Measurements from ENCODE around the gene C14orf132. TPM values are rescaled to one million over a fixed set of nuclear protein-coding genes. Genes with fewer than 3 reads are reported as not detected.

C14orf132 gene
- polyA plus RNA-seq, 1 donor (not counting 4 experiments of a cell fraction or from before 2014, with no cell fraction given) = 1.3 TPM

GRCh38 chr14:96054661-96055060 lies 15.5 kb downstream of the C14orf132 start:
- dilution Hi-C loops (cut with MboI; ENCODE audit: extremely low pct_ligation_motif_present, low sequenced_read_pairs) = no loop called here
- TF ChIP-seq CTCF (optimal IDR thresholded peaks at IDR 0.05 in 1 of 3, IDR thresholded peaks at IDR 0.05 in 1 of 3, conservative IDR thresholded peaks at IDR 0.05 in 1 of 3; ENCODE audit: extremely low read depth in 1 of 3, insufficient read depth in 2 of 3, low read length in 3 of 3) (no peak), EZH2 (IDR thresholded peaks at IDR 0.05; ENCODE audit: low read length) (no peak)
- Histone ChIP-seq H3K4me3 (ENCODE audit: control insufficient read depth in 2 of 3, extremely low read depth in 1 of 3, insufficient read depth in 2 of 3, low read depth in 1 of 3, low read length in 3 of 3) (no peak overlapping the region), H3K27me3 (ENCODE audit: control insufficient read depth, extremely low read depth, insufficient read depth, low read length) (no peaks in the 10 kb centered on the region), H4K20me1 (ENCODE audit: control insufficient read depth, extremely low read depth, insufficient read depth, low read length) (peaks cover 6% of the 10 kb centered on the region), H3K79me2 (ENCODE audit: control insufficient read depth, insufficient read depth, low read length) (no peaks in the 10 kb centered on the region), H2AFZ (ENCODE audit: control insufficient read depth, low read length) (no peak overlapping the region), H3K4me1 (ENCODE audit: control insufficient read depth, extremely low read depth, insufficient read depth, low read length) (no peaks in the 10 kb centered on the region), H3K4me2 (ENCODE audit: control insufficient read depth, extremely low read depth, insufficient read depth, low read depth, low read length) (no peak overlapping the region), H3K9me1 (ENCODE audit: control insufficient read depth, extremely low read depth, insufficient read depth, low read length) (no peaks in the 10 kb centered on the region), H3K36me3 (ENCODE audit: control insufficient read depth in 2 of 2, extremely low read depth in 1 of 2, insufficient read depth in 2 of 2, low read length in 2 of 2) (no peaks in the 10 kb centered on the region), H3K27ac (ENCODE audit: control insufficient read depth, insufficient read depth, low read length) (no peak overlapping the region), H3K9ac (ENCODE audit: control insufficient read depth, extremely low read depth, insufficient read depth, low read length) (no peak overlapping the region), H3K9me3 (ENCODE audit: control insufficient read depth, low read depth, low read length) (no peaks in the 10 kb centered on the region)
- FAIRE-seq = no peak
- DNase-seq (ENCODE audit: low read depth, low spot score) = no peak

GRCh38 chr14:96055065-96055752 lies 16.0 kb downstream of the C14orf132 start:
- Histone ChIP-seq H3K9ac (ENCODE audit: control insufficient read depth, extremely low read depth, insufficient read depth, low read length) (no peak overlapping the region), H3K9me3 (ENCODE audit: control insufficient read depth, low read depth, low read length) (no peaks in the 10 kb centered on the region), H4K20me1 (ENCODE audit: control insufficient read depth, extremely low read depth, insufficient read depth, low read length) (peaks cover 6% of the 10 kb centered on the region), H3K4me2 (ENCODE audit: control insufficient read depth, extremely low read depth, insufficient read depth, low read depth, low read length) (no peak overlapping the region), H3K27ac (ENCODE audit: control insufficient read depth, insufficient read depth, low read length) (no peak overlapping the region), H3K4me1 (ENCODE audit: control insufficient read depth, extremely low read depth, insufficient read depth, low read length) (no peaks in the 10 kb centered on the region), H3K27me3 (ENCODE audit: control insufficient read depth, extremely low read depth, insufficient read depth, low read length) (no peaks in the 10 kb centered on the region), H3K79me2 (ENCODE audit: control insufficient read depth, insufficient read depth, low read length) (no peaks in the 10 kb centered on the region), H3K9me1 (ENCODE audit: control insufficient read depth, extremely low read depth, insufficient read depth, low read length) (no peaks in the 10 kb centered on the region), H2AFZ (ENCODE audit: control insufficient read depth, low read length) (no peak overlapping the region), H3K4me3 (ENCODE audit: control insufficient read depth in 2 of 3, extremely low read depth in 1 of 3, insufficient read depth in 2 of 3, low read depth in 1 of 3, low read length in 3 of 3) (no peak overlapping the region), H3K36me3 (ENCODE audit: control insufficient read depth in 2 of 2, extremely low read depth in 1 of 2, insufficient read depth in 2 of 2, low read length in 2 of 2) (no peaks in the 10 kb centered on the region)
- TF ChIP-seq EZH2 (IDR thresholded peaks at IDR 0.05; ENCODE audit: low read length) = no peak
- TF ChIP-seq CTCF (optimal IDR thresholded peaks at IDR 0.05 in 1 of 3, IDR thresholded peaks at IDR 0.05 in 1 of 3, conservative IDR thresholded peaks at IDR 0.05 in 1 of 3; ENCODE audit: extremely low read depth in 1 of 3, insufficient read depth in 2 of 3, low read length in 3 of 3) = no peak
- FAIRE-seq = no peak
- DNase-seq (ENCODE audit: low read depth, low spot score) = no peak
- dilution Hi-C loops (cut with MboI; ENCODE audit: extremely low pct_ligation_motif_present, low sequenced_read_pairs) = no loop called here

All from keratinocyte (primary cell).